SU-DHL-6 (cell line): ENCODE results near the gene PRDX2.
A peak's percentile ranks its signal among the peaks of the same experiment; 100 is the strongest.

Experiments
- H2AFZ ChIP-seq: fragments of 200-600 bp; sonication (generic); 2 replicates; pipeline ENCODE4 v1.6.1; 2014; ENCODE audit warnings: low read depth, mild to moderate bottlenecking, moderate library complexity, mixed read lengths, antibody characterized with exemption, low read length; ENCODE audit not compliant: severe bottlenecking
- H3F3A ChIP-seq: fragments of 200-600 bp; shearing (Covaris generic); 2 replicates; pipeline ENCODE4 v1.6.0; 2016; ENCODE audit warnings: antibody characterized with exemption, mild to moderate bottlenecking; ENCODE audit not compliant: insufficient read depth
- H3K27ac ChIP-seq: fragments of 200-600 bp; sonication (generic); 2 replicates; pipeline ENCODE4 v1.5.1; 2016; ENCODE audit warnings: low read depth, mild to moderate bottlenecking, low read length, moderate library complexity, mixed read lengths
- H3K27me3 ChIP-seq: fragments of 200-600 bp; sonication (generic), shearing (Covaris generic); 2 replicates; pipeline ENCODE4 v1.6.0; 2014; ENCODE audit warnings: mild to moderate bottlenecking, low read length
- H3K36me3 ChIP-seq: fragments of 200-600 bp; sonication (generic); 2 replicates; pipeline ENCODE4 v1.6.1; 2014; ENCODE audit warnings: mild to moderate bottlenecking, low read length, mixed read lengths
- H3K4me2 ChIP-seq: fragments of 300-600, 200-600 bp; shearing (Covaris generic), sonication (generic); 2 replicates; pipeline ENCODE4 v1.6.0; 2014; ENCODE audit warnings: low read length, low read depth, mild to moderate bottlenecking; ENCODE audit not compliant: poor library complexity, severe bottlenecking
- H3K4me3 ChIP-seq: fragments of 200-600 bp; sonication (generic); 2 replicates; pipeline ENCODE4 v1.5.1; 2014; ENCODE audit warnings: antibody characterized with exemption, low read length, mild to moderate bottlenecking, mixed read lengths; ENCODE audit not compliant: insufficient read depth, poor library complexity, severe bottlenecking
- H3K79me2 ChIP-seq: fragments of 200-600 bp; sonication (generic); 2 replicates; pipeline ENCODE4 v1.6.1; 2014; ENCODE audit warnings: mild to moderate bottlenecking, low read length, moderate library complexity; ENCODE audit not compliant: insufficient read depth
- H3K9ac ChIP-seq: fragments of 200-600 bp; sonication (generic); 2 replicates; pipeline ENCODE4 v1.7.0; 2014; ENCODE audit warnings: mild to moderate bottlenecking, low read length
- H3K9me2 ChIP-seq: fragments of 200-600 bp; sonication (generic); replicated peaks from 2 replicates; pipeline ENCODE4 v1.6.1; 2014; ENCODE audit warnings: low read length; ENCODE audit not compliant: insufficient read depth
- H3K9me3 ChIP-seq: fragments of 200-600 bp; sonication (generic); 2 replicates; pipeline ENCODE4 v1.6.1; 2014; ENCODE audit warnings: low read length, mixed read lengths; ENCODE audit not compliant: insufficient read depth
- H4K20me1 ChIP-seq: fragments of 200-600 bp; sonication (generic); 2 replicates; pipeline ENCODE4 v1.6.1; 2014; ENCODE audit warnings: low read depth, mild to moderate bottlenecking, antibody characterized with exemption, low read length, moderate library complexity, mixed read lengths
- EZH2phosphoT487 ChIP-seq: fragments of 200-600 bp; sonication (generic), shearing (Covaris generic); conservative IDR thresholded peaks from 2 replicates; pipeline ENCODE4 v1.6.1; 2018; ENCODE audit warnings: mild to moderate bottlenecking, antibody characterized with exemption, low read length, moderate library complexity, mixed read lengths
- TF ChIP-seq, protein P1 (sequence below): fragments of 200-600 bp; sonication (generic); IDR thresholded peaks from one replicate; pipeline ENCODE4 v1.5.1; 2017; ENCODE audit warnings: antibody characterized with exemption, mild to moderate bottlenecking, low read length, moderate library complexity; ENCODE audit not compliant: insufficient read depth, poor library complexity, severe bottlenecking

Gene PRDX2

DNA sequence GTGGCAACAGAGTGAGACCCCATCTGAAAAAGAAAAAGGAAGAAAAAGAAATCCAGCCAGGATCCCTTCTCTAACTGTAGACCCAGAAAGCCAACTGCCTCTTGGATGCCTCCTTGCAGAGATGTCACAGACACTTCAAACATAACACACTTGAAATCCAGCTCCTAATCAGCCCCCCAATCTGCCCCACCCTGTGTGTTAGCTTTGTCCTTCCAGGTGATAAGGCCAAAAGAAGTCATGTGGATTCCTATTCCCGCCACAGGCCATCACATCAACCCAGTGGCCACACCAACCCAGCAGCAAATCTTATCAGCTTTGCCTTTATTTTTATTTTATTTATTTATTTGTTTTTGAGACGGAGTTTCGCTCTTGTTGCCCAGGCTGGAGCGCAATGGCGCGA is 41.9 kb downstream of the PRDX2 start:
- Histone ChIP-seq H3K9me3 (no peaks in the 10 kb centered on the region), H3K9ac (no peak overlapping the region), H2AFZ (no peak overlapping the region), H4K20me1 (no peaks in the 10 kb centered on the region), H3K79me2 (no peaks in the 10 kb centered on the region), H3K4me3 (no peak overlapping the region), H3K36me3 (no peaks in the 10 kb centered on the region), H3K4me2 (no peak overlapping the region), H3K27ac (no peak overlapping the region), H3K9me2 (no peaks in the 10 kb centered on the region), H3K27me3 (no peaks in the 10 kb centered on the region), H3F3A (no peaks in the 10 kb centered on the region)
- TF ChIP-seq EZH2phosphoT487: no peak
- TF ChIP-seq, protein P1, sequence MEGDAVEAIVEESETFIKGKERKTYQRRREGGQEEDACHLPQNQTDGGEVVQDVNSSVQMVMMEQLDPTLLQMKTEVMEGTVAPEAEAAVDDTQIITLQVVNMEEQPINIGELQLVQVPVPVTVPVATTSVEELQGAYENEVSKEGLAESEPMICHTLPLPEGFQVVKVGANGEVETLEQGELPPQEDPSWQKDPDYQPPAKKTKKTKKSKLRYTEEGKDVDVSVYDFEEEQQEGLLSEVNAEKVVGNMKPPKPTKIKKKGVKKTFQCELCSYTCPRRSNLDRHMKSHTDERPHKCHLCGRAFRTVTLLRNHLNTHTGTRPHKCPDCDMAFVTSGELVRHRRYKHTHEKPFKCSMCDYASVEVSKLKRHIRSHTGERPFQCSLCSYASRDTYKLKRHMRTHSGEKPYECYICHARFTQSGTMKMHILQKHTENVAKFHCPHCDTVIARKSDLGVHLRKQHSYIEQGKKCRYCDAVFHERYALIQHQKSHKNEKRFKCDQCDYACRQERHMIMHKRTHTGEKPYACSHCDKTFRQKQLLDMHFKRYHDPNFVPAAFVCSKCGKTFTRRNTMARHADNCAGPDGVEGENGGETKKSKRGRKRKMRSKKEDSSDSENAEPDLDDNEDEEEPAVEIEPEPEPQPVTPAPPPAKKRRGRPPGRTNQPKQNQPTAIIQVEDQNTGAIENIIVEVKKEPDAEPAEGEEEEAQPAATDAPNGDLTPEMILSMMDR: no peak

DNA sequence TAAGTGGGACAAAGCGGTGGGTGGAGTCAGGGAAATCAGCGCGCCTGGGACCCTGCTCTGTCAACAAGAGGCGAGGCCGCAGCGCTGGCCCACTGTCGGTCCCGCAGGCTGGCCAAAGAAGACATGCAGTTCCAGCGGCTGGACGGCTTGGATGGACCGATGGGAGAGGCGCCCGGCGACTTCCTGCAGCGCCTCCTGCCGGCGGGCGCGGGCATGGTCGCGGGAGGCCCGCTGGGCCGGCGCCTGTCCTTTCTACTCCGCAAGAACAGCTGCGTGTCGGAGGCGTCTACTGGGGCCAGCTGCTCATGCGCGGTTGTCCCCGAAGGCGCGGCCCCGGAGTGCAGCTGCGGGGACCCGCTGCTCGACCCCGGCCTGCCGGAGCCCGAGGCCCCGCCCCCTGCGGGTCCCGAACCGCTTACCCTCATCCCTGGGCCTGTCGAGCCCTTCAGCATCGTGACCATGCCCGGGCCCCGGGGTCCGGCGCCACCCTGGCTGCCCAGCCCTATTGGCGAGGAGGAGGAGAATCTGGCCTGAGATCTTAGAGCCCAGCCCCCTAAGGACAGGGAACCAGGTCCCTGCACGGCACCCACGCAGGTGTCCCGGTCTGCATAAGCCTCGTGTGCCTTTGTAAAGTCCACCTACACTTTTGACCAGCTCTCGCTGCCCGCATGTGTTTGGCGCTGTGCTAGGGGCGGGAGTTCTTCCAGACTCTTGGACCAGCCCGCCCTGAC is 43.9 kb downstream of the PRDX2 start:
- Histone ChIP-seq H2AFZ (no peak overlapping the region), H3F3A (no peaks in the 10 kb centered on the region), H3K4me2 (peak overlapping the region; percentile 29), H3K36me3 (no peaks in the 10 kb centered on the region), H3K4me3 (no peak overlapping the region), H4K20me1 (no peaks in the 10 kb centered on the region), H3K79me2 (no peaks in the 10 kb centered on the region), H3K9ac (no peak overlapping the region), H3K9me3 (no peaks in the 10 kb centered on the region), H3K27me3 (no peaks in the 10 kb centered on the region), H3K9me2 (no peaks in the 10 kb centered on the region), H3K27ac (no peak overlapping the region)
- TF ChIP-seq, protein P1: peak; percentile 87
- no peak for TF ChIP-seq EZH2phosphoT487

DNA sequence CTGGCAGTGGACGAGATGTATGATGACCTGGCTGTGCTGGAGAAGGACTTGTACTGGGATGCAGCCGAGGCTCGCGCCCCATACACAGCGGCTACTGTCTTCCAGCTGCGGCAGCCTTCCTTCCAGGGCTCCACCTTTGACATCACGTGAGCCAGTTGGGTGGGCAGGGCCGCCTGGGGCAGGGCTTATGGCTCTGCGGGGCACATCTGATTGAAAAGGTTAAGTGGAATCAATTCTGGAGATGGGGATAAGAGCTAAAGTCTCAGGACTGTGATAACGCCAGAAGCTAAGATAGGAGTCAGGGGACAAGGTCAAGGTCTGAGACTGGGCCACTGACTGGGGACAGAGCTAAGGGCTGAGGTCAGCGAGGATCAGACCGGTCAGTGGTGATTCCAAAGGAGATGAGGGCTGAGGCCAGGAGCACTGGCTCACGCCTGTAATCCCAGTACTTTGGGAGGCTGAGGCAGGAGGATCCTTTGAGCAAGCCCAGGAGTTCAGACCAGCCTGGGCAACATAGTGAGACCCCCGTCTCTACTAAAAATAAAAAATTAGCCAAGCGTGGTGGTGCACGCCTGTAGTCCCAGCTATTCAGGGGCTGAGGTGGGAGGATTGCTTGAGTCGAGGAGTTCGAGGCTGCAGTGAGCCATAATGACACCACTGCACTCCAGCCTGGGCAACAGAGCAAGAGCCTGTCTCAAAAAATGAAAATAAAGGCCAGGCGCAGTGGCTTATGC is 45.3 kb downstream of the PRDX2 start:
- Histone ChIP-seq H3K9ac (no peak overlapping the region), H3K27me3 (no peaks in the 10 kb centered on the region), H3K79me2 (no peaks in the 10 kb centered on the region), H3K36me3 (no peaks in the 10 kb centered on the region), H4K20me1 (no peaks in the 10 kb centered on the region), H3F3A (no peaks in the 10 kb centered on the region), H3K4me2 (no peak overlapping the region), H3K9me3 (no peaks in the 10 kb centered on the region), H3K4me3 (no peak overlapping the region), H3K27ac (no peak overlapping the region), H2AFZ (no peak overlapping the region), H3K9me2 (no peaks in the 10 kb centered on the region)
- TF ChIP-seq, protein P1: no peak
- TF ChIP-seq EZH2phosphoT487: no peak
